B cell (primary cell): ENCODE data around the gene HILPDA. TPM values are rescaled to one million over a fixed set of nuclear protein-coding genes. Genes with fewer than 3 reads are reported as not detected.

Source experiments
- ATAC-seq: fragments of 200-7000 bp; cut with Tn5 transposase; one replicate; pipeline ENCODE4 v1.10.0; 2021; ENCODE audit warnings: low read depth, mild to moderate bottlenecking, moderate number of reproducible peaks, moderate library complexity
- CTCF ChIA-PET: fragments of 350-600 bp; sonication (Branson Sonifier 250); formaldehyde crosslinking; loops from one replicate; lab custom pipeline; 2021; ENCODE audit warnings: antibody characterized with exemption, inconsistent platforms; lab: Charles Lee
- POLR2A ChIA-PET: fragments of 350-600 bp; sonication (Branson Sonifier 250); formaldehyde crosslinking; loops from one replicate; lab custom pipeline; 2021; ENCODE audit warnings: antibody characterized with exemption; lab: Charles Lee
- DNase-seq: peaks from one replicate; pipeline ENCODE4 v3.0.0; 2013
- H2AFZ ChIP-seq: 2 replicates; pipeline ENCODE4 v1.6.1; 2012; ENCODE audit warnings: mild to moderate bottlenecking, low read depth, low read length; ENCODE audit not compliant: insufficient read depth, poor library complexity, severe bottlenecking
- H3K27ac ChIP-seq, 2 donors: 1 replicate in 1 of 2; 2 replicates in 1 of 2; pipeline ENCODE4 v1.5.1; 2012 to 2013; ENCODE audit warnings: low read length in 2 of 2, mild to moderate bottlenecking in 2 of 2, moderate library complexity in 1 of 2
- H3K27me3 ChIP-seq, 4 experiments: fragments of 200-600 bp in 1 of 4; sonication (generic) in 1 of 4; replicated peaks in 1 of 4; 1 replicate in 2 of 4; 2 replicates in 2 of 4; pipeline versions ENCODE4 v1.6.1 to v1.7.0; 2013 to 2016; ENCODE audit warnings: low read length in 3 of 4, mild to moderate bottlenecking in 2 of 4, mixed read lengths in 1 of 4, moderate library complexity in 1 of 4; ENCODE audit not compliant: insufficient read depth in 4 of 4, control insufficient read depth in 3 of 4; ENCODE audit errors: control extremely low read depth in 1 of 4
- H3K36me3 ChIP-seq, 2 experiments: replicated peaks in 1 of 2; 1 replicate in 1 of 2; 2 replicates in 1 of 2; pipeline versions ENCODE4 v1.6.1 to v1.7.1; 2013; ENCODE audit warnings: low read length in 1 of 2; ENCODE audit not compliant: insufficient read depth in 2 of 2, control insufficient read depth in 1 of 2; ENCODE audit errors: control extremely low read depth in 1 of 2, extremely low read depth in 1 of 2
- H3K4me1 ChIP-seq, 2 donors: fragments of 200-600 bp in 1 of 2; sonication (generic) in 1 of 2; 1 replicate in 1 of 2; 2 replicates in 1 of 2; pipeline versions ENCODE4 v1.5.1 to v1.6.1; 2013 to 2017; ENCODE audit warnings: low read length in 2 of 2; ENCODE audit not compliant: control insufficient read depth in 2 of 2, insufficient read depth in 2 of 2
- H3K4me2 ChIP-seq: replicated peaks from 2 replicates; pipeline ENCODE3; 2012; ENCODE audit warnings: mild to moderate bottlenecking, low read depth, low read length; ENCODE audit not compliant: poor library complexity, severe bottlenecking
- H3K4me3 ChIP-seq, 5 experiments: fragments of 200-600 bp in 1 of 5; sonication (generic) in 1 of 5; 1 replicate in 3 of 5; 2 replicates in 2 of 5; pipeline versions ENCODE4 v1.5.1 to v1.7.0; 2011 to 2016; ENCODE audit warnings: low read length in 4 of 5, mild to moderate bottlenecking in 4 of 5, low read depth in 2 of 5, control low read depth in 1 of 5, moderate library complexity in 1 of 5; ENCODE audit not compliant: insufficient read depth in 1 of 5; ENCODE audit errors: control extremely low read depth in 1 of 5, extremely low read depth in 1 of 5
- H3K79me2 ChIP-seq: fragments of 200-600 bp; sonication (generic); one replicate; pipeline ENCODE4 v1.6.0; 2016; ENCODE audit warnings: low read length; ENCODE audit not compliant: control insufficient read depth, insufficient read depth
- H3K9ac ChIP-seq: fragments of 200-600 bp; sonication (generic); 2 replicates; pipeline ENCODE4 v1.6.1; 2017; ENCODE audit warnings: mild to moderate bottlenecking, low read length, moderate library complexity
- H3K9me3 ChIP-seq, 3 donors: one replicate each; pipeline versions ENCODE4 v1.6.1 to v1.7.1; 2013; ENCODE audit warnings: low read length in 2 of 3; ENCODE audit not compliant: control insufficient read depth in 2 of 3, insufficient read depth in 1 of 3; ENCODE audit errors: control extremely low read depth in 1 of 3
- H4K20me1 ChIP-seq: 2 replicates; pipeline ENCODE4 v1.6.0; 2012; ENCODE audit warnings: mild to moderate bottlenecking, low read length; ENCODE audit not compliant: insufficient read depth, control insufficient read depth, poor library complexity, severe bottlenecking
- H3K27ac Mint-ChIP-seq: one replicate; pipeline ENCODE4 v1.8.0; 2021; ENCODE audit warnings: mixed read lengths
- H3K27me3 Mint-ChIP-seq: one replicate; pipeline ENCODE4 v1.8.0; 2021; ENCODE audit warnings: mixed read lengths
- H3K4me1 Mint-ChIP-seq: one replicate; pipeline ENCODE4 v1.8.0; 2021; ENCODE audit warnings: mixed read lengths
- H3K4me3 Mint-ChIP-seq: one replicate; pipeline ENCODE4 v1.8.0; 2021; ENCODE audit warnings: mixed read lengths
- H3K9me3 Mint-ChIP-seq: one replicate; pipeline ENCODE4 v1.8.0; 2022; ENCODE audit warnings: mixed read lengths; ENCODE audit not compliant: insufficient read depth
- CTCF ChIP-seq: fragments of 200-600 bp; IDR thresholded peaks from one replicate; pipeline ENCODE4 v1.8.0; 2022; ENCODE audit warnings: antibody characterized with exemption, mild to moderate bottlenecking
- EZH2 ChIP-seq: IDR thresholded peaks from 2 replicates; pipeline ENCODE4 v1.6.1; 2012; ENCODE audit warnings: borderline replicate concordance, low read depth, mild to moderate bottlenecking, moderate library complexity, low read length; ENCODE audit not compliant: insufficient read depth, poor library complexity, severe bottlenecking
- WGBS: methylation state at CpG from one replicate; pipeline ENCODE4 v1.1.5; 2013; ENCODE audit warnings: missing lambda C conversion rate; ENCODE audit not compliant: insufficient coverage; 5-methylcytosine and 5-hydroxymethylcytosine counted together
- intact Hi-C: fragments of 100-400 bp; cut with micrococcal nuclease; formaldehyde crosslinking; loops from one replicate; pipeline ENCODE4 v1.10.0; 2022
- polyA plus RNA-seq: library from polyadenylated mRNA; depleted of rRNA; stranded (reverse); fragments of >200 nt; gene quantifications from 2 replicates; pipeline ENCODE4 v1.2.3, GENCODE V29; 2012
- total RNA-seq, 2 donors: library from RNA; stranded (reverse); fragments of 120-200 nt in 1 of 2; gene quantifications; 1 replicate in 1 of 2; 2 replicates in 1 of 2; pipeline versions ENCODE4 v1.2.3 to v1.2.4, GENCODE V29; 2013 to 2022

The HILPDA gene
- total and polyA plus RNA-seq, 2 donors (not counting 1 experiment from before 2014, with no cell fraction given): 6.5 to 10.1 TPM

- no peak for ATAC-seq
- no peaks in the 10 kb centered on the region for H3K27me3 Mint-ChIP-seq
- intact Hi-C loops: no loop called here
- Histone ChIP-seq H3K4me2 (no peak overlapping the region), H3K9ac (no peak overlapping the region), H3K4me1 (peaks cover 19 to 24% of the 10 kb centered on the region in 2 donors), H2AFZ (no peak overlapping the region), H3K79me2 (no peaks in the 10 kb centered on the region), H4K20me1 (no peaks in the 10 kb centered on the region), H3K4me3 (no peak overlapping the region), H3K36me3 (no peaks in the 10 kb centered on the region), H3K9me3 (no peaks in the 10 kb centered on the region), H3K27ac (no peak overlapping the region), H3K27me3 (no peaks in the 10 kb centered on the region)
- peaks cover 23% of the 10 kb centered on the region for H3K4me1 Mint-ChIP-seq
- H3K4me3 Mint-ChIP-seq: no peak overlapping the region
- no peaks in the 10 kb centered on the region for H3K9me3 Mint-ChIP-seq
- POLR2A ChIA-PET: interaction anchor here (1.1 kb wide), 1 partner anchor 20 kb away, joined by 3 read pairs; no protein-coding TSS in a partner anchor
- no peak for DNase-seq
- no peak overlapping the region for H3K27ac Mint-ChIP-seq
- CTCF ChIA-PET: interaction anchor here (1.1 to 11.8 kb wide), 7 partner anchors 8 to 48 kb away, joined by 4 to 133 read pairs (median 7); partner anchors contain the start of gene HILPDA
- TF ChIP-seq EZH2 (no peak), CTCF (no peak)
- WGBS: 97% methylated on average over 3 of the region's 3 CpGs
Observed at GRCh38 chr7:128435327-128435686, 20.4 kb upstream of the HILPDA start.

GRCh38 chr7:128437426-128438332 lies 18.0 kb upstream of the HILPDA start:
- peak overlapping the region; percentile 37 for H3K9ac ChIP-seq
- H3K27me3 Mint-ChIP-seq: no peaks in the 10 kb centered on the region
- H3K79me2 ChIP-seq: no peaks in the 10 kb centered on the region
- ChIA-PET CTCF (interaction anchor here (1.7 to 11.8 kb wide), 4 partner anchors 11 to 23 kb away, joined by 5 to 133 read pairs (median 15); no protein-coding TSS in a partner anchor), POLR2A (interaction anchor here (0.8 to 1.2 kb wide), 2 partner anchors 18 kb away, joined by 4 read pairs; partner anchors contain the start of gene HILPDA)
- peak overlapping the region; percentile 70 for H3K4me2 ChIP-seq
- no peaks in the 10 kb centered on the region for H3K9me3 Mint-ChIP-seq
- H3K9me3 ChIP-seq: no peaks in the 10 kb centered on the region
- intact Hi-C loops: loop anchor here (1.0 kb wide), 1 partner anchor 18 kb away; the partner anchor contains the start of gene HILPDA
- no peaks in the 10 kb centered on the region for H4K20me1 ChIP-seq
- DNase-seq: peak; percentile 68
- no peak for TF ChIP-seq EZH2
- no peak for TF ChIP-seq CTCF
- H3K4me1 ChIP-seq: peaks cover 19 to 24% of the 10 kb centered on the region in 2 donors
- WGBS: 0% methylated on average over 3 of the region's 8 CpGs
- H3K27ac ChIP-seq: peak overlapping the region; percentile 60 to 65
- peak; percentile 93 for ATAC-seq
- H3K27me3 ChIP-seq: no peaks in the 10 kb centered on the region
- no peaks in the 10 kb centered on the region for H3K36me3 ChIP-seq
- peak overlapping the region; percentile 87 for H3K27ac Mint-ChIP-seq
- H3K4me3 ChIP-seq: peak overlapping the region in 4 of 5 experiments; percentile 11 to 55 (median 38)
- peak overlapping the region; percentile 65 for H3K4me3 Mint-ChIP-seq
- H2AFZ ChIP-seq: peak overlapping the region; percentile 42
- H3K4me1 Mint-ChIP-seq: peaks cover 23% of the 10 kb centered on the region
